GM12892 (cell line): Measurements from ENCODE around the gene EFNA5.
"Not testable (repeated sequence)": the region's sequence is repeated elsewhere in the genome, so short reads cannot be mapped to it uniquely, and the experiment has no call there.

Experiments
- DNase-seq: peaks from one replicate; pipeline ENCODE4 v3.0.0; 2011; ENCODE audit not compliant: insufficient read length
- FAIRE-seq: peaks from 2 replicates; lab custom pipeline; 2011; peaks lifted over from hg19 to GRCh38; lab: Jason Lieb, UNC
- POLR2A ChIP-seq: IDR thresholded peaks from 2 replicates; pipeline ENCODE4 v1.6.1; 2011; ENCODE audit warnings: low read depth, low read length, control low read depth
- POLR2AphosphoS5 ChIP-seq: IDR thresholded peaks from 2 replicates; pipeline ENCODE4 v1.6.1; 2011; ENCODE audit warnings: low read depth, low read length, control low read depth
- TAF1 ChIP-seq: IDR thresholded peaks from 2 replicates; pipeline ENCODE4 v1.6.1; 2011; ENCODE audit warnings: low read depth, mild to moderate bottlenecking, control low read depth, low read length, borderline replicate concordance

Gene EFNA5

GRCh38 chr5:107442452-107442851 lies 228.3 kb downstream of the EFNA5 start:
- TF ChIP-seq TAF1 (no peak), POLR2AphosphoS5 (no peak), POLR2A (no peak)
- DNase-seq = no peak
- FAIRE-seq = no peak

- TF ChIP-seq POLR2A = no peak
- TF ChIP-seq POLR2AphosphoS5 = no peak
- no peak for TF ChIP-seq TAF1
- DNase-seq = no peak
- no peak for FAIRE-seq
These were observed 230.9 kb downstream of the EFNA5 start for GRCh38 chr5:107439832-107440231.

DNA sequence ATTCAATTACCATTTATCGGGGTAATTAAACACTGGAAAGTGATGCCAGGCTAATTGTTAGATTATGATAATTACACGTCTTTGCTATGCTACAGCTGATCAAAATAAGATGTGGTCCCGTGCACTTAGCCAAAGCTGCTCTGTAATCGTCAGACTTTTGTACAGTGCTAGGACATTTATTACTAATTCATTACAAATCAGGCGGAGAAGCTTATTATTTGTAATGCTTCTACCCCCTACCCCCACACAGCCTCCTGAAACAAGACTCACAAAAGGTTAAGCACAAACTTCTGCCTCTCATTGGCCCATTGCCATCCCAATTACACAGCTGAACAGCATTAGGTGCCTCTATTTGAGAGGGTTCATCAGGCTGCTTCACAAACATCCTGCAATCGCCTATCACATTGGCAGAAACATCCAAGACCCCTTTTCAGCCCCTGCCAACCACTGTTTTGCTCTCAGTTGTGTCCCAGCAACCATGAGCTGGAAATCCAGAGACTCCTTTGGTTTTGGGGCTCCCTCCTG lies 232.7 kb downstream of the EFNA5 start:
- FAIRE-seq (no peak), DNase-seq (no peak)
- TF ChIP-seq POLR2AphosphoS5 (no peak), TAF1 (no peak), POLR2A (no peak)

DNA sequence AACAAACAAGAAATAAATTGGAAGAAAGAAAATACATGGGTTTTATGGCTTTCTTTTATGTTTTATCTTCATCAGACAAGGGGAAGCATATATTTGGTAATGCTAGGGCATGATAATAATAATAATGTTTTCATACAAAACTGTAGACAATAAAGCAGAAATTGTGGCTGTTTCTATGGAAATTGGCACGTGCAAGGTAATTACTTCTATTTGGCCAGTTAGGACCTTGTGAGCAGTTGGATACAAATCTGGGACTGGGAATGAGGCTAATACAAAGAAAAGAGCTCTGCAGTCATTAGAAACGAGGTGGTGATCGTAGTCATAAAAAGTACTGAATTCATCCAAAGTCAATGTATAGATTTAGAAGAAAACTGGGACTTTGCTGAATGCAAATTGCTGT lies 233.6 kb downstream of the EFNA5 start:
- no peak for TF ChIP-seq POLR2AphosphoS5
- TF ChIP-seq POLR2A = no peak
- TF ChIP-seq TAF1 = no peak
- DNase-seq (no peak), FAIRE-seq (no peak)

GRCh38 chr5:107436201-107436600 lies 234.5 kb downstream of the EFNA5 start:
- DNase-seq (no peak), FAIRE-seq (no peak)
- TF ChIP-seq POLR2AphosphoS5 (no peak), POLR2A (no peak), TAF1 (no peak)

DNA sequence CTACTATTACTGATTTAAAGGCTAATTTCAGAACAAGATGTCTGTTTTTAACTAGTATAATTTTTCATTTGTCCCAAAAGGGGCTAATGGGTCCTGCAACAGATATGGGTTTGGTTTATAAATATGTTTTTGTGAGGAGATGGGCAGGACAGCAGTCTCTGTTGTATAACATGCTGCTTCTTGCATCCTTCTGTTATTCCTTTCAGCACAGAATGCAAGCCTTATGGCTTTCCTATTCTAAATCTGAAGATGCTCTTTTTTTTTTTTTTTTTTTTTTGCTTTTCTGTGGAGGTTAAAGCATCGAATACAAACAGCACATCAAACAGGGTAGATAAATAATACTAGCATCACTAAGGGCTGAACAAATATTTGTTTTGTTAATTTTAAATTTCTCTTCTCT lies 235.7 kb downstream of the EFNA5 start:
- no peak for DNase-seq
- TF ChIP-seq TAF1 = no peak
- no peak for TF ChIP-seq POLR2A
- no peak for TF ChIP-seq POLR2AphosphoS5
- no peak for FAIRE-seq

- DNase-seq, FAIRE-seq: not testable (repeated sequence)
These were observed 237.1 kb downstream of the EFNA5 start for GRCh38 chr5:107433646-107434045.

GRCh38 chr5:107431998-107432397 lies 238.7 kb downstream of the EFNA5 start:
- FAIRE-seq = no peak
- no peak for DNase-seq

GRCh38 chr5:107431536-107431935 lies 239.2 kb downstream of the EFNA5 start:
- no peak for TF ChIP-seq TAF1
- no peak for TF ChIP-seq POLR2A
- no peak for TF ChIP-seq POLR2AphosphoS5
- DNase-seq = no peak
- no peak for FAIRE-seq

More at GRCh38 chr5:107431998-107432397, 238.7 kb downstream of the EFNA5 start:
- TF ChIP-seq TAF1 (no peak), POLR2AphosphoS5 (no peak), POLR2A (no peak)

DNA sequence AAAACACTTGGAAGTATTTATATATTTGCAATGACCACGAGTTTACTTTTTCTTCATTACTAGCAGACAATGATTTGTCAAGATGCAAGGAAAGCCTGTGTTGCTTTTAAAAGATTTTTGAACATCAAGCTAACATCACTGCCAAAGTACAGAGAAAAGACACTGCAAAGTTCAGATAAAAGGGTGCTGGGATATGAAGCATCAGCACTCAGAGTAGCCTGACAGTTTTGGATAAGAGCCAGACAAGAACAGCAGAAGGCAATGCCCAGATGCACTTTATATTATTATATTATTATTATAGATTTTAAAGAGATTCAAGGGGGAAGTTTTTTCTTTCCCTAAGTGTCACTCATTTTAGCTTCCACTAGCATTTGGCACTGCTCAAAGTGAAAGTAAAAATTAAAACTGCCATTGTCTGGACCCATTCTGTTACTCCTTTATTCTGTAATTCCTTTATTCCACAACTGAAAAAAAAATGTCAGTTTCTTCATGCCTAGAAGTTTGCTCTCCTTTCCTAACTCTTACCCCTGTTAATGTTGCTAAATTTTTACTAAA lies 240.6 kb downstream of the EFNA5 start:
- FAIRE-seq = peak; percentile 51
- DNase-seq = no peak
- TF ChIP-seq TAF1 (no peak), POLR2A (no peak), POLR2AphosphoS5 (no peak)

GRCh38 chr5:107428303-107428813 lies 242.4 kb downstream of the EFNA5 start:
- FAIRE-seq (peak; percentile 14), DNase-seq (no peak)
- TF ChIP-seq TAF1 (no peak), POLR2AphosphoS5 (no peak), POLR2A (no peak)

DNA sequence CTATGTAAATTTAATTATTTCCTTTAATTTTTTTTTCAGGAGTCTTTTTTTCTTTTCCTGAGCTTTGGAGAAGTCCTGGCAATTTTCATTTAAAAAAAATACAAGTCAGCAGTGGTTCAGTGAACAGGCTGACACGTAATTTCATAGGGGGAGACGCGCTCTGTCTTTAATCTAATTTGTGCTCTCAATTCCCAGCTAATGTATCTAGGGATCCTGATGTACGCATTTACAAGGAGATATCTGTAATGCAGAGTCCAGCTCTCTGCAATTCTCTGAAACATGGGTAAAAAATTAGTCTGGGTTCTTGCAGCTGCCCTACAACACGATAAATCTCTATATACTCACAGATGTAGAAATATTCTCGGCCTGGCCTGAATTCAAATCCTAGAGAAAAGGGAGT lies 243.9 kb downstream of the EFNA5 start:
- FAIRE-seq (no peak), DNase-seq (no peak)
- no peak for TF ChIP-seq POLR2AphosphoS5
- TF ChIP-seq POLR2A = no peak
- no peak for TF ChIP-seq TAF1

DNA sequence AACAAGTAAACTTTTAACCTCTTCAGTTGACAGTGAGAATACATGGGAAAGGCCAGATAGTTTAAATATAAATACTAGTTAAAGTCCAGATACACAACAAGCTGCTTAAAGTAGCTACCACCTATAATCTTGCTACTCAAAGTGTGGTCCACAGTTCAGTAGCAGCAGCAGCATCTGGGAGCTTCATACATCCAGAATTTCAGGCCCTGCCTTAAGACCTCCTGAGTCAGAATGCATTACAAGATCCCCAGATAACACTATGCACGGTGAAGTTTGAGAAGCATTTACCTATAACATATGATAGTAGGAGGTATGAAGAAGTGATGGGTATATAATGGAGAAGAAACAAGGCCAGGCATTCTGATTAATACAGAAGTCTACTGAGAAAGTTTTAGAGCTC lies 244.5 kb downstream of the EFNA5 start:
- DNase-seq (no peak), FAIRE-seq (no peak)
- TF ChIP-seq TAF1 = no peak
- no peak for TF ChIP-seq POLR2AphosphoS5
- no peak for TF ChIP-seq POLR2A
